Measurements from ENCODE around the gene GLIS1.

The GLIS1 gene

DNA sequence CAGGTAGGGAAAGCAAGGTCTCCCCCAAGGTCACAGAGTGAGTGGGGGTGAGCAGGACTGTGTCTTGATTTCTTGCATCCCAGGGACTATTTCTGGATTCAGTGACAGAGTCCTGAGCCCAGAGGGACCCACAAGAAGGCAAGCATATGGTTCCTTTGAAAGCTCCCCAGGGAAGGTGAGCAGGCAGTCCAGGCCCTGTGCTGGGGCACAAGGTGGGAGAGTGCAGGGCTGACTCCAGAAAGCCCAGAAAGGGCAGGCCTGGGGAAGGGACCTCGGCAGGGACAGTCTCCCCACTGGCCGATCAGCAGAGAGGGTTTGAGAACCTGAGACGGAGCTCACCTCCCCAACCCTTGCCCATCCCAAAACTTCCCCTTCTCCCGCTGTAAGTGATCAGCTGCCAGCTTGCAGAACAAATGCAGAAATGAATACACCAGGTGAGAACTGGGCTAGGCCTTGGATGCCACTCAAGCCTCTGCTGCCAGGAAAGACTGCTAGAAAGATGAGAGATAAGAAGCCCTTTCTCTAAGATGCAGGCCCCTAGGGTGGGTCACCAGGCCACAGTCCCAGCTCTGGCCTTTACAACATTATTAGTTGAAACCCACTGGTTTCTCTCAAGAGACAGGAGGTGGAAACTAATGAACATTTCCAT, 121.0 kb downstream of the GLIS1 start:
- DNase-seq (ENCODE audit: low read depth in 2 of 2): no peak

DNA sequence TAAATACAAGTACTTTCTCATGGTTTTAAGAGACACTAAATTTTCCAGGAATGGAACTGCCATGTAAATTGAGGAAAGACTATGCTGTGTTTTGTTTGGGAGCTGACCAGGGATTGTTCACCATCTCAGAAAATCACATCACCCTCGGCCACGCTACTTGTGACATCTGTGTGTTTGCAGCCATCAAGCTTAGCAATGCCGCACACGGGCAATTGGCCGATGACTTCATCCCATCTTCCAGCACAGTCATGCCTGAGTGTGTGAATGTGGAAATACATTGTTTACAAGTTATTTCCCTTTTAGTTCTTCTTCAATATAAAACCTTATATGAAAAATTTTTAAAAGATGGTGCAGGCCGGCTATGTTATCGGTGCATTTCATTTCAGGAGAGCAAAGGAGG, 121.6 kb downstream of the GLIS1 start:
- no peak for DNase-seq (ENCODE audit: low read depth in 2 of 2)

DNA sequence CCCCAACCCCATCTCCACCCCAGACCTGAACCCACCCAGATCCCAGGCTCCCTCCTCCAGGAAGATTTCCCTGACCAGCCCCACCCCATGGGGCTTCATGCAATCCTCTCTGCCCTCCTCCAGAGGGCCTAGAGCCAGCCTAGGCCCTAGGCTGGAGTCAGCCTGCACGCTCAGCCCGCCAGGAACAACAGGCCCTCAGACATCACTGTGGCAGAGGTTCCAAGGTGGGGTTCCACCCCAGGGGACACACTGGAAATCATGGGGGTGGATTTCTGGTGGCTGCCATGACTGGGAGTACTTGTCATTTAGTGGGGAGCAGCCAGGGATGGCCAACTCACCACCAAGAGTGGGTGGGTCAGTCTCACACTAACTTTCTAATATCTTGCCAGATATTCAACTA, 122.0 kb downstream of the GLIS1 start:
- no peak for DNase-seq (ENCODE audit: low read depth in 2 of 2)

DNA sequence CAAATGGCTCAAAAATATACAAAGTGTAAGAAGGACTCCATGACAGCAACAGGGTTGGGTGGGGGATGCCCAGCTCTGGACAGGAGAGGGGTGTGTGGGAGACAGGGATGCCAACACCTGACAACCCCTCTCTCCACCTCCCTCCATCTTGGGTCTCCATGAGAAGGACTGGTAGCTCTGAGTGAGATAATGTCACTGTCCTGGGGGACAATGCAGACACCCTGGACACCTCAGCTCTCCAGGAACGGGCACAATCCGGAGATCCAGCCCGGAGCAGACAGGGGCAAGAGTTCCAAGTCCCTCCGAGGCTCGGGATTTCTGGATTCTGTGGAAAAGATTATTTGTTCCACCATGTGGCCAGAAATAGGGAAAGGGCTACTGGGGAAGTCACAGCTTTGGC, 122.5 kb downstream of the GLIS1 start:
- DNase-seq (ENCODE audit: low read depth in 2 of 2): no peak

DNA sequence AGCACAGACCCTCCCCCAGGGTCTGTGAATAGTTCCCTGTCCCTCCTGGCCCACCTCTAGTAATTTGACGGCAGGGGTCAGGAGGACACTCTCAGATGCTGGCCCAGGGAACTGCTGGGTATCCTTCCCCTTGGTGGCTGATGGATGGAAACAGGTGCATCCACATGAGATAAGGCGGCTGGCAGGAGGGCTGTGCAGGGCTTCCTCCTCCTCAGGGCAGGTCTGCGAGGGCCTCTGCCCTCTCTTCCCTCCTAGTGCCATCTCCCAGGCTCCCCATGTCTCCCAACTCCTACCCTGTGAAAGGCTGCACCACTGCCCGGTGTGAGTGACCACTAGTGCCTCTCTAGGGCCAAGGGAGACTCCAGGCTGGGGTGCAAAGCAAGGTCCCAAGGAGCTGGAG, 123.9 kb downstream of the GLIS1 start:
- DNase-seq (ENCODE audit: low read depth in 2 of 2): no peak

- DNase-seq (ENCODE audit: low read depth in 2 of 2): no peak
Observed at GRCh38 chr1:53614231-53615021, 124.5 kb downstream of the GLIS1 start.

- DNase-seq (ENCODE audit: low read depth in 2 of 2): no peak
Observed at GRCh38 chr1:53608676-53609075, 130.3 kb downstream of the GLIS1 start.

DNA sequence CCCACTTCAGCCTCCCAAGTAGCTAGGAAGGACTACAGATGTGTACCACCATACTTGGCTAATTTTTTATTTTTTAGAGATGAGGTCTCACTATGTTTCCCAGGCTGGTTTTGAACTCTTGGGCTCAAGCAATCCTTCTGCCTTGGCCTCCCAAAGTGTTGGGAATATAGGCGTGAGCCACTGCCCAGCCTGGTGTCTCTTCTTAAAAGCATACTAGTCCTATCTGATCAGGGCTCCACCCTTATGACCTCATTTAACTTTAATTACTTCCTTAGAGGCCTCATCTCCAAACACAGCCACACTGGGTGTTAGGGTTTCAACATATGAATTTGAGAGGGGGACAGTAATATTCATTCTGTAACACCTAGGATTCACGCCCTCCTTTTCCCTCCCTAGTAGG, 130.9 kb downstream of the GLIS1 start:
- DNase-seq (ENCODE audit: low read depth in 2 of 2): no peak

DNA sequence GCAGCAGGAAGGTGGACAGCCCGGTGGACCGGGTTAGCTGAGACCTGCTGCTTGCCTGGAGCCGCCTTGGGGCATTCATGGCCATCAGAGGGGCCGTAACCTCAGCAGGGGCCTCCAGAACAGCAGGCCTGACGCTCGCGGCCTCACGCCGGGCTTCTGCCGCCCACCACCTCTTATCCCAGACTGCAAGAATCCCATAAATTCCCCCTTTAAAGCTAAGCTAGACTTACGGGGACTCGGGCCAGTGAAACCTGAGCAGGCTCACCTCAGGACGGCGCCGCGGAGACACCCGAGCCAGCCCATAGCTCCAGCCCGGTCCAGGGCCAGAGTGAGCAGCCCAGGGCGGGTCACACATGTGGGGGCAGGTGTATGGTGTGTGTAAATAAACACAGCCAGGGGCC, 132.3 kb downstream of the GLIS1 start:
- DNase-seq (ENCODE audit: low read depth in 2 of 2): no peak

DNA sequence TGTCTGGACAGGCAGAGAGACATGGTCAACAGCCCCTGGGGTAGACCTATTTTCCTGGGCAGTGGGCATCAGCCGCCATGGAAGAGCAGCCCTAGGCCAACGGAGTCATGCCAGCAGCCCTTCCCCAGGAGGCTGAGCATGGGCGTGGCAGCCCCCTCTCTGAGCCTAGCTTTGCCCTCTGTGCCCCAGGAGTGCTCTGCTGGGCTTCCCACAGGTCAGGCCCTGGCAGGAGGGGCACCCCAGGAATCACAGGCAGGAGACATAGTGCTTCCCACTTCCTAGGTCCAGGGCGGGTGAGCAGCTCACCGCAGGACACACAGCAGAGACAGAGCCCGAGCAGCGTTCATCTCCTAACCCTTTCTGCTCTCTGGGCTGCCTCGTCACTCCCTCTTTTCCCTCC, 132.8 kb downstream of the GLIS1 start:
- DNase-seq (ENCODE audit: low read depth in 2 of 2): no peak

DNA sequence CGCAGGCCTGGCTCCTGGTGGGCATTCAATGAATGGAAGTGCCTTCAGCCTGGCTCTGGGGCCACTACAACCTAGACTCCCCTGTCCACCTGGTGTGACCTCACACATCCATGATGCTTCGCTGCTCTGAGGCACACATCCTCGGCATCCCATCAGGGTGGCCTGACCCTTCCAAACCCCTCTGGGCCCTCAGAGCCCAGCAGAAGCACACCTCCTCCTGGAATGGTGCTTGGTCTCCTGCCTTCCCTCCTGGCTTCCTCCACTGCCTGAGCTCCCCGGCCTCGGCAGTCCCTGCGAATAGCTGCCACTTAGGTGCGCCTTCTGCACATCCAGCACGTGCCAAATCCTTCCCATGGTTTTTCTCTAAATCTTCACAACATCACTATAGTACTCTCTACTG, 133.8 kb downstream of the GLIS1 start:
- DNase-seq (ENCODE audit: low read depth in 2 of 2): no peak

- DNase-seq (ENCODE audit: low read depth in 2 of 2): no peak
Observed at GRCh38 chr1:53604291-53604919, 134.6 kb downstream of the GLIS1 start.

DNA sequence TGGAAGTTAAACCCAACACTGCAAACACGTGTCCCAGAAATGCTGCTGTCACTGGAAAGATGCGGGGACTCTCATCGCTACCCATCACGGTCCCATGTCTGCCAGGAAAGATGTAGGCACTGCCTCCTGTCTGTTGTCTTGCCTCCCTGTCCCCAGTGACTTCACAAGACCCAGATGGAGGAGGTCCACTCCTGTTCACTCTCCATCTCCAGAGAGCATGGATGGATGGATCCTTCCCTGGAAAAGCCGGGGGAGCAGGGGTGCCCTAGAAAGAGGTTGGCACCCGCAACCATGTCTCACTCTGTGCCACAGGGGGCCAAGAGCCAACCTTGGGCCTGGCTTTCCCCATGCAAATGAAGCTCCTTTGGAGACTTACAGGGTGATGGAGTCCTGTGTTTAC, 135.5 kb downstream of the GLIS1 start:
- DNase-seq (ENCODE audit: low read depth in 2 of 2): no peak

GRCh38 chr1:53601867-53602775, 136.8 kb downstream of the GLIS1 start:
- DNase-seq (ENCODE audit: low read depth in 2 of 2): no peak

DNA sequence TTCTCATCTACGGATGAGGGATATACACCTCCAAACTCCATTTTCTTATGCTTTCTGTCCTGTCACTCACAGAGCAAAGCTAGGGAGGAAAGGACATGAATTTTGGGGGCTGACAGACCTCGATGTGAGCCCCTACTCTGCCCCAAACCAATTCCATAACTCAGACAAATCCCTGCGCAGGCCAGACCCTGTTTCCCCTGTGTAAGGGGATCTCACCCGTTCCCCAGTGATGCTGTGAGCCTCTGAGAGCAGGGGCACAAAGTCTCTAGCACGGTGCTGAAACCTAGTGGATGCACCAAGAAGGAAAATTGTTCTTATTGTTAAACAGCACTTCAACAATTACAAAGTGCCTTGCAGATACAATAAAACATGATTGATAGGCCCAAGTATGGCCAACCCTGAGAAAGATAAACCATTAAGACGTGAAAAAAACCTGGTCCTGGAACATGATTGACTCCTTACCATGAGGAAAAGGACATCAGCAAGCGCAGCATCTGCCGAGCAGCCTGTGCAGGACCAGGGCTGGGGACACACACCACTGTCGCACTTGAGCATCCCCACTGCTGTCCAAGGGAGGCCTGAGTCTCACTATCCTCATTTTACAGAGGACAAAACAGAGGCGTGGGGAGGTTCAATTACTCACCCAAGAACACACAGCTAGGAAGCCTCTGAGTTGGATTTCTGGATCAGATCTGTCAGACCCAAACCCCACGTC, 137.8 kb downstream of the GLIS1 start:
- DNase-seq (ENCODE audit: low read depth in 2 of 2): no peak

GRCh38 chr1:53600561-53600960, 138.4 kb downstream of the GLIS1 start:
- no peak for DNase-seq (ENCODE audit: low read depth in 2 of 2)

DNA sequence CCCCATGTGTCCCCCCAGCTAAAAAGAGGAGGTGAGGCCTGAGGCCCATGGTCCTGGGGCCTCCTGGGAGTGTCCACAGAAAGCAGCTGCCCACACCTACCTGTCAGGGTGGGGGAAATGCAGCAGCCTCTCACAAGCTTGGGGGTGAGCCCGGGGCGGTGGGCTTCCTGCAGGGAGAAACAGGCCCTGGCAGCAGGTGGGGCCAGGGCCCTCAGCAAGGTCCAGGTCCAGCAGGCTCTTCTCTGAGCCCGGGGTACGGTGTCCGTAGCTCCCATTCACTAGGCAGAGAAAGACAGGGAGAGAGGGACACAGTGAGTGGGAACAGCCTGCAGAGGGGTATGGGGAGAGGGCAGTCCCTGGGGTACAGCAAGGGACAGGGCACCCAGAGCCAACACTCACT, 139.0 kb downstream of the GLIS1 start:
- DNase-seq (ENCODE audit: low read depth in 2 of 2): no peak

- no peak for DNase-seq (ENCODE audit: low read depth in 2 of 2)
Observed at GRCh38 chr1:53599481-53599880, 139.5 kb downstream of the GLIS1 start.

GRCh38 chr1:53598966-53599365, 140.0 kb downstream of the GLIS1 start:
- DNase-seq (ENCODE audit: low read depth in 2 of 2): no peak

- no peak for DNase-seq (ENCODE audit: low read depth in 2 of 2)
Observed at GRCh38 chr1:53595906-53596305, 143.1 kb downstream of the GLIS1 start.

GRCh38 chr1:53594391-53595180, 144.4 kb downstream of the GLIS1 start:
- DNase-seq (ENCODE audit: low read depth in 2 of 2): no peak

Measured in stimulated activated CD8-positive, alpha-beta memory T cell treated with anti-CD3 and anti-CD28 coated beads, Interleukin-15, amount 100 ng/mL, for 48 hours (primary cell).